NT2/D1 (cell line): ENCODE data around the gene ATP1A4.

Experiments
- DNase-seq: peaks from one replicate; pipeline ENCODE4 v3.0.0-alpha.2; 2011; ENCODE audit warnings: low read depth, low spot score
- H3K27me3 ChIP-seq: 2 replicates; pipeline ENCODE4 v1.6.0; 2011; ENCODE audit warnings: mild to moderate bottlenecking; ENCODE audit not compliant: insufficient read length, insufficient read depth
- H3K36me3 ChIP-seq: 2 replicates; pipeline ENCODE4 v1.6.1; 2011; ENCODE audit warnings: mild to moderate bottlenecking, low read length, mixed read lengths; ENCODE audit not compliant: insufficient read depth, insufficient read length
- H3K4me1 ChIP-seq: 2 replicates; pipeline ENCODE4 v1.5.1; 2011; ENCODE audit not compliant: insufficient read depth, insufficient read length
- H3K4me3 ChIP-seq: 2 replicates; pipeline ENCODE4 v1.5.1; 2011; ENCODE audit warnings: low read depth; ENCODE audit not compliant: insufficient read length
- H3K9ac ChIP-seq: 2 replicates; pipeline ENCODE4 v1.6.0; 2011; ENCODE audit warnings: low read depth; ENCODE audit not compliant: insufficient read length
- H3K9me3 ChIP-seq: 2 replicates; pipeline ENCODE4 v1.5.1; 2011; ENCODE audit warnings: mild to moderate bottlenecking, low read length; ENCODE audit not compliant: insufficient read depth
- SUZ12 ChIP-seq: IDR thresholded peaks from 2 replicates; pipeline ENCODE4 v1.6.1; 2011; ENCODE audit not compliant: insufficient read length, insufficient read depth; ENCODE audit errors: extremely low read depth
- YY1 ChIP-seq: IDR thresholded peaks from 2 replicates; pipeline ENCODE4 v1.6.1; 2011; ENCODE audit not compliant: insufficient read length, insufficient read depth
- ZNF274 ChIP-seq: IDR thresholded peaks from 2 replicates; pipeline ENCODE4 v1.6.1; 2011; ENCODE audit warnings: mild to moderate bottlenecking, low read depth, low read length

ATP1A4 gene

GRCh38 chr1:160211046-160211790 lies 59.8 kb downstream of the ATP1A4 start:
- no peak for DNase-seq
- Histone ChIP-seq H3K27me3 (no peaks in the 10 kb centered on the region), H3K4me1 (peaks cover 42% of the 10 kb centered on the region), H3K9ac (no peak overlapping the region), H3K4me3 (no peak overlapping the region), H3K9me3 (no peaks in the 10 kb centered on the region), H3K36me3 (peaks cover 97% of the 10 kb centered on the region)
- TF ChIP-seq YY1 (no peak), ZNF274 (no peak), SUZ12 (no peak)

GRCh38 chr1:160214481-160215140 lies 63.2 kb downstream of the ATP1A4 start:
- Histone ChIP-seq H3K4me1 (peaks cover 31% of the 10 kb centered on the region), H3K4me3 (no peak overlapping the region), H3K27me3 (no peaks in the 10 kb centered on the region), H3K36me3 (peaks cover 94% of the 10 kb centered on the region), H3K9me3 (no peaks in the 10 kb centered on the region), H3K9ac (no peak overlapping the region)
- no peak for TF ChIP-seq SUZ12
- TF ChIP-seq ZNF274: no peak
- TF ChIP-seq YY1: no peak
- DNase-seq: no peak

- Histone ChIP-seq H3K27me3 (no peaks in the 10 kb centered on the region), H3K36me3 (peaks cover 94% of the 10 kb centered on the region), H3K9ac (no peak overlapping the region), H3K4me1 (peaks cover 18% of the 10 kb centered on the region), H3K4me3 (no peak overlapping the region), H3K9me3 (no peaks in the 10 kb centered on the region)
- TF ChIP-seq SUZ12: no peak
- TF ChIP-seq ZNF274: no peak
- no peak for TF ChIP-seq YY1
- DNase-seq: no peak
Observed at GRCh38 chr1:160216301-160216700, 64.9 kb downstream of the ATP1A4 start.

- DNase-seq: no peak
- Histone ChIP-seq H3K27me3 (no peaks in the 10 kb centered on the region), H3K36me3 (peaks cover 94% of the 10 kb centered on the region), H3K9ac (no peak overlapping the region), H3K9me3 (no peaks in the 10 kb centered on the region), H3K4me3 (no peak overlapping the region), H3K4me1 (peaks cover 13% of the 10 kb centered on the region)
- TF ChIP-seq SUZ12 (no peak), ZNF274 (no peak), YY1 (no peak)
Observed at GRCh38 chr1:160217481-160218051, 66.2 kb downstream of the ATP1A4 start.

- Histone ChIP-seq H3K9ac (peak overlapping the region; percentile 17), H3K4me3 (no peak overlapping the region), H3K4me1 (peaks cover 10% of the 10 kb centered on the region), H3K36me3 (peaks cover 94% of the 10 kb centered on the region), H3K9me3 (no peaks in the 10 kb centered on the region), H3K27me3 (no peaks in the 10 kb centered on the region)
- DNase-seq: peak; percentile 71
- TF ChIP-seq YY1: no peak
- no peak for TF ChIP-seq ZNF274
Observed at GRCh38 chr1:160219062-160219929, 67.9 kb downstream of the ATP1A4 start.

GRCh38 chr1:160220301-160220700 lies 68.9 kb downstream of the ATP1A4 start:
- Histone ChIP-seq H3K36me3 (peaks cover 94% of the 10 kb centered on the region), H3K9me3 (no peaks in the 10 kb centered on the region)

GRCh38 chr1:160221089-160221488 lies 69.7 kb downstream of the ATP1A4 start:
- Histone ChIP-seq H3K36me3 (peaks cover 94% of the 10 kb centered on the region), H3K27me3 (no peaks in the 10 kb centered on the region), H3K9ac (no peak overlapping the region)

More at GRCh38 chr1:160220301-160220700, 68.9 kb downstream of the ATP1A4 start:
- TF ChIP-seq YY1 (no peak), ZNF274 (no peak), SUZ12 (no peak)
- no peak overlapping the region for H3K9ac ChIP-seq
- peaks cover 10% of the 10 kb centered on the region for H3K4me1 ChIP-seq
- no peaks in the 10 kb centered on the region for H3K27me3 ChIP-seq
- H3K4me3 ChIP-seq: no peak overlapping the region
- no peak for DNase-seq

More at GRCh38 chr1:160221089-160221488, 69.7 kb downstream of the ATP1A4 start:
- Histone ChIP-seq H3K4me1 (peaks cover 10% of the 10 kb centered on the region), H3K9me3 (no peaks in the 10 kb centered on the region), H3K4me3 (no peak overlapping the region)
- TF ChIP-seq SUZ12 (no peak), YY1 (no peak), ZNF274 (no peak)
- no peak for DNase-seq
